ENCODE measurements around the gene TMEM183A. TPM values are rescaled to one million over a fixed set of nuclear protein-coding genes. Genes with fewer than 3 reads are reported as not detected.
A peak's percentile ranks its signal among the peaks of the same experiment; 100 is the strongest.

Gene TMEM183A
- total and polyA plus RNA-seq, 9 of the 15 experiments (the other 6 are each of a cell fraction or from before 2014, with no cell fraction given): 23.4 to 190 (median 124) TPM

GRCh38 chr1:203026031-203026665, 19.0 kb downstream of the TMEM183A start, which contains the start of gene PPFIA4 (continued):
- no peak; the same call in 1 of the 2 replicates for TF ChIP-seq CUX1 (CRISPR knock-in tag; IDR thresholded peaks at IDR 0.05)
- TF ChIP-seq ZNF75A (CRISPR knock-in tag; IDR thresholded peaks at IDR 0.05): peak; percentile 11; the same call in 1 of the 2 replicates
- no peak; the same call in 1 of the 2 replicates for TF ChIP-seq FOXM1 (IDR thresholded peaks at IDR 0.05; ENCODE audit: low read depth)
- TF ChIP-seq FOXM1 (CRISPR knock-in tag; IDR thresholded peaks at IDR 0.05; ENCODE audit: low read depth): peak; percentile 86; the same call in 1 of the 2 replicates
- peak; percentile 60; the same call in 1 of the 2 replicates for TF ChIP-seq CBX5 (IDR thresholded peaks at IDR 0.05; ENCODE audit: borderline replicate concordance, low read depth)
- peak; percentile 68; the same call in 1 of the 2 replicates for TF ChIP-seq STAG1 (CRISPR knock-in tag; IDR thresholded peaks at IDR 0.05; ENCODE audit: borderline replicate concordance)
- TF ChIP-seq SP1 (CRISPR knock-in tag; IDR thresholded peaks at IDR 0.05): peak; percentile 98
- peak; percentile 74 for TF ChIP-seq SMAD1 (IDR thresholded peaks at IDR 0.05; ENCODE audit: low read depth, low read length, partially characterized antibody)
- TF ChIP-seq TCFL5 (CRISPR knock-in tag; conservative IDR thresholded peaks at IDR 0.05): peak; percentile 60
- peak; percentile 49 for TF ChIP-seq TEAD4 (IDR thresholded peaks at IDR 0.05; ENCODE audit: low read length)
- TF ChIP-seq TEAD4 (CRISPR knock-in tag; IDR thresholded peaks at IDR 0.05; ENCODE audit: borderline replicate concordance): 0 out of 2 replicates have a peak, but pooled peaks have one; percentile 86
- peak in 1 of 2 experiments; percentile 38; a peak in 1 of 4 replicates for TF ChIP-seq RCOR1 (IDR thresholded peaks at IDR 0.05; ENCODE audit: borderline replicate concordance in 1 of 2, low read depth in 2 of 2, low read length in 2 of 2)
- TF ChIP-seq BRF1 (IDR thresholded peaks at IDR 0.05; ENCODE audit: borderline replicate concordance, extremely low read depth, insufficient read length): no peak
- TF ChIP-seq KAT8 (IDR thresholded peaks at IDR 0.05; ENCODE audit: low read depth): 0 out of 2 replicates have a peak, but pooled peaks have one; percentile 35
- no peak for TF ChIP-seq HDAC3 (IDR thresholded peaks at IDR 0.05; ENCODE audit: borderline replicate concordance, partially characterized antibody)
- TF ChIP-seq, protein P1, sequence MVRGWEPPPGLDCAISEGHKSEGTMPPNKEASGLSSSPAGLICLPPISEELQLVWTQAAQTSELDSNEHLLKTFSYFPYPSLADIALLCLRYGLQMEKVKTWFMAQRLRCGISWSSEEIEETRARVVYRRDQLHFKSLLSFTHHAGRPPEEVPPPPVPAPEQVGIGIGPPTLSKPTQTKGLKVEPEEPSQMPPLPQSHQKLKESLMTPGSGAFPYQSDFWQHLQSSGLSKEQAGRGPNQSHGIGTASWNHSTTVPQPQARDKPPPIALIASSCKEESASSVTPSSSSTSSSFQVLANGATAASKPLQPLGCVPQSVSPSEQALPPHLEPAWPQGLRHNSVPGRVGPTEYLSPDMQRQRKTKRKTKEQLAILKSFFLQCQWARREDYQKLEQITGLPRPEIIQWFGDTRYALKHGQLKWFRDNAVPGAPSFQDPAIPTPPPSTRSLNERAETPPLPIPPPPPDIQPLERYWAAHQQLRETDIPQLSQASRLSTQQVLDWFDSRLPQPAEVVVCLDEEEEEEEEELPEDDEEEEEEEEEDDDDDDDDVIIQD (CRISPR knock-in tag; IDR thresholded peaks at IDR 0.05): peak; percentile 57; the same call in 1 of the 2 replicates
- peak; percentile 96 for TF ChIP-seq NFRKB (IDR thresholded peaks at IDR 0.05; ENCODE audit: low read depth)
